ENCODE results near the gene SAMD4A.
A peak's percentile ranks its signal among the peaks of the same experiment; 100 is the strongest.

SAMD4A gene

GRCh38 chr14:54813081-54813480, 246.2 kb downstream of the SAMD4A start:
- DNase-seq (ENCODE audit: low read depth in 1 of 2, low spot score in 1 of 2) = no peak
- Histone ChIP-seq H3K27ac (replicated peaks) (no peak overlapping the region), H3K4me3 (replicated peaks; ENCODE audit: insufficient read depth, low read length) (no peak overlapping the region), H3K27me3 (ENCODE audit: insufficient read depth, poor library complexity, severe bottlenecking) (no peaks in the 10 kb centered on the region)
- no peak for TF ChIP-seq CTCF (IDR thresholded peaks at IDR 0.05; ENCODE audit: insufficient read depth, low read length)
- no peak for TF ChIP-seq GABPA (IDR thresholded peaks at IDR 0.05; ENCODE audit: low read depth)
- no peak for TF ChIP-seq REST (IDR thresholded peaks at IDR 0.05; ENCODE audit: insufficient replicate concordance, low read depth)
- TF ChIP-seq POLR2AphosphoS5 (IDR thresholded peaks at IDR 0.05; ENCODE audit: low read depth) = no peak
- no peak for TF ChIP-seq SPI1 (IDR thresholded peaks at IDR 0.05; ENCODE audit: borderline replicate concordance, low read depth)

GRCh38 chr14:54814076-54814475, 247.1 kb downstream of the SAMD4A start:
- no peak for TF ChIP-seq POLR2AphosphoS5 (IDR thresholded peaks at IDR 0.05; ENCODE audit: low read depth)
- no peak for TF ChIP-seq GABPA (IDR thresholded peaks at IDR 0.05; ENCODE audit: low read depth)
- TF ChIP-seq REST (IDR thresholded peaks at IDR 0.05; ENCODE audit: insufficient replicate concordance, low read depth) = no peak
- no peak for TF ChIP-seq SPI1 (IDR thresholded peaks at IDR 0.05; ENCODE audit: borderline replicate concordance, low read depth)
- TF ChIP-seq CTCF (IDR thresholded peaks at IDR 0.05; ENCODE audit: insufficient read depth, low read length) = no peak
- Histone ChIP-seq H3K4me3 (replicated peaks; ENCODE audit: insufficient read depth, low read length) (no peak overlapping the region), H3K27ac (replicated peaks) (no peak overlapping the region), H3K27me3 (ENCODE audit: insufficient read depth, poor library complexity, severe bottlenecking) (no peaks in the 10 kb centered on the region)
- DNase-seq (ENCODE audit: low read depth in 1 of 2, low spot score in 1 of 2) = peak in 1 of 2 experiments; percentile 3

- no peak for DNase-seq (ENCODE audit: low read depth in 1 of 2, low spot score in 1 of 2)
- TF ChIP-seq GABPA (IDR thresholded peaks at IDR 0.05; ENCODE audit: low read depth) = no peak
- no peak for TF ChIP-seq SPI1 (IDR thresholded peaks at IDR 0.05; ENCODE audit: borderline replicate concordance, low read depth)
- no peak for TF ChIP-seq POLR2AphosphoS5 (IDR thresholded peaks at IDR 0.05; ENCODE audit: low read depth)
- no peak for TF ChIP-seq CTCF (IDR thresholded peaks at IDR 0.05; ENCODE audit: insufficient read depth, low read length)
- no peaks in the 10 kb centered on the region for H3K27me3 ChIP-seq (ENCODE audit: insufficient read depth, poor library complexity, severe bottlenecking)
- no peak overlapping the region for H3K4me3 ChIP-seq (replicated peaks; ENCODE audit: insufficient read depth, low read length)
- H3K27ac ChIP-seq (replicated peaks) = no peak overlapping the region
Measured at GRCh38 chr14:54815016-54815415, 248.1 kb downstream of the SAMD4A start.

GRCh38 chr14:54815515-54815914, 248.6 kb downstream of the SAMD4A start:
- Histone ChIP-seq H3K27ac (replicated peaks) (no peak overlapping the region), H3K27me3 (ENCODE audit: insufficient read depth, poor library complexity, severe bottlenecking) (no peaks in the 10 kb centered on the region), H3K4me3 (replicated peaks; ENCODE audit: insufficient read depth, low read length) (no peak overlapping the region)
- DNase-seq (ENCODE audit: low read depth in 1 of 2, low spot score in 1 of 2) = no peak
- TF ChIP-seq SPI1 (IDR thresholded peaks at IDR 0.05; ENCODE audit: borderline replicate concordance, low read depth) = no peak
- TF ChIP-seq CTCF (IDR thresholded peaks at IDR 0.05; ENCODE audit: insufficient read depth, low read length) = no peak
- no peak for TF ChIP-seq POLR2AphosphoS5 (IDR thresholded peaks at IDR 0.05; ENCODE audit: low read depth)
- no peak for TF ChIP-seq GABPA (IDR thresholded peaks at IDR 0.05; ENCODE audit: low read depth)
- no peak for TF ChIP-seq REST (IDR thresholded peaks at IDR 0.05; ENCODE audit: insufficient replicate concordance, low read depth)

Data from HL-60 (cell line).